K562 (cell line): ENCODE measurements around the gene TEKT2. TPM values are rescaled to one million over a fixed set of nuclear protein-coding genes. Genes with fewer than 3 reads are reported as not detected.

Source experiments
- ESRRB ChIP-seq: fragments of 250-450 bp; sonication (Bioruptor Pico); IDR thresholded peaks from 2 replicates; pipeline ENCODE4 v1.5.0; 2020; ENCODE audit warnings: mild to moderate bottlenecking, moderate library complexity, borderline replicate concordance
- HOXB6 ChIP-seq: fragments of 250-450 bp; sonication (Bioruptor Pico); IDR thresholded peaks from 2 replicates; pipeline ENCODE4 v1.5.1; 2022; ENCODE audit warnings: mild to moderate bottlenecking, borderline replicate concordance
- KLF16 ChIP-seq: IDR thresholded peaks from 2 replicates; pipeline ENCODE4 v1.6.1; 2016; ENCODE audit warnings: antibody characterized with exemption
- MCM3 ChIP-seq: fragments of 450-650 bp; IDR thresholded peaks from 2 replicates; pipeline ENCODE4 v1.6.1; 2016
- MTA1 ChIP-seq: fragments of 450-650 bp; IDR thresholded peaks from 2 replicates; pipeline ENCODE4 v1.6.1; 2017; ENCODE audit warnings: borderline replicate concordance
- NFYB ChIP-seq: IDR thresholded peaks from 2 replicates; pipeline ENCODE4 v1.6.1; 2011; ENCODE audit warnings: mild to moderate bottlenecking, moderate library complexity; ENCODE audit not compliant: insufficient read length; ENCODE audit errors: extremely low read depth
- SFPQ ChIP-seq: fragments of 200-400 bp; formaldehyde crosslinking; IDR thresholded peaks from 2 replicates; pipeline ENCODE4 v1.6.1; 2017; ENCODE audit warnings: mild to moderate bottlenecking, low read depth, low read length, moderate library complexity
- ZNF121 ChIP-seq: sonication (generic); formaldehyde crosslinking; conservative IDR thresholded peaks from 2 replicates; pipeline ENCODE4 v1.8.0; 2022; ENCODE audit warnings: missing genetic modification reagents
- ZNF282 ChIP-seq: sonication (generic); formaldehyde crosslinking; IDR thresholded peaks from 2 replicates; pipeline ENCODE4 v1.8.1; 2023; ENCODE audit warnings: missing genetic modification reagents
- ZNF41 ChIP-seq: fragments of 250-450 bp; sonication (Bioruptor Pico); conservative IDR thresholded peaks from 2 replicates; pipeline ENCODE4 v1.4.0; 2020; ENCODE audit warnings: mild to moderate bottlenecking
- ZNF518B ChIP-seq: fragments of 250-450 bp; sonication (Bioruptor Pico); IDR thresholded peaks from 2 replicates; pipeline ENCODE4 v1.5.0; 2021; ENCODE audit warnings: mild to moderate bottlenecking, moderate library complexity
- ZNF644 ChIP-seq: fragments of 200-800 bp; sonication (Bioruptor generic); IDR thresholded peaks from 2 replicates; pipeline ENCODE4 v1.6.1; 2016; ENCODE audit warnings: low read depth, missing genetic modification characterization, missing compliant biosample characterization
- ZSCAN32 ChIP-seq: fragments of 450-650 bp; formaldehyde crosslinking; IDR thresholded peaks from 2 replicates; pipeline ENCODE4 v1.4.0; 2020; ENCODE audit warnings: mild to moderate bottlenecking, moderate library complexity
- polyA plus RNA-seq, 8 experiments: library from polyadenylated mRNA; depleted of rRNA in 4 of 8; stranded (reverse) in 5 of 8; unstranded in 3 of 8; fragments of >200 nt; fragmentation: Nextera tagmentation in 2 of 8; fragmentation: Illumina TruSeq in 1 of 8; extraction: Ambion mirVana in 2 of 8; extraction: Trizol in 1 of 8; gene quantifications; 2 replicates each; pipeline versions ENCODE4 v1.2.1 to v1.2.3, GENCODE V29; 2011 to 2014; ENCODE audit warnings: inconsistent platforms in 1 of 8, missing spikeins in 1 of 8
- total RNA-seq, 7 experiments: library from RNA; depleted of rRNA in 6 of 7; stranded (reverse); fragments of >200 nt in 6 of 7; fragmentation: Illumina TruSeq in 2 of 7; extraction: Trizol in 2 of 7; gene quantifications; 2 replicates each; pipeline versions ENCODE4 v1.2.1 to v1.2.3, GENCODE V29; 2011 to 2021; ENCODE audit warnings: low replicate concordance in 1 of 7
- TF ChIP-seq, protein P1 (sequence below): sonication (generic); formaldehyde crosslinking; IDR thresholded peaks from 2 replicates; pipeline ENCODE4 v1.4.0; 2020; ENCODE audit warnings: mild to moderate bottlenecking, missing genetic modification reagents
- TF ChIP-seq, protein P2 (sequence below): fragments of 450-650 bp; IDR thresholded peaks from 2 replicates; pipeline ENCODE4 v1.6.1; 2016

TEKT2 gene
- total and polyA plus RNA-seq, 9 of the 15 experiments (the other 6 are each of a cell fraction or from before 2014, with no cell fraction given) = 0.06 to 0.94 (median 0.30) TPM; not detected in 1

DNA sequence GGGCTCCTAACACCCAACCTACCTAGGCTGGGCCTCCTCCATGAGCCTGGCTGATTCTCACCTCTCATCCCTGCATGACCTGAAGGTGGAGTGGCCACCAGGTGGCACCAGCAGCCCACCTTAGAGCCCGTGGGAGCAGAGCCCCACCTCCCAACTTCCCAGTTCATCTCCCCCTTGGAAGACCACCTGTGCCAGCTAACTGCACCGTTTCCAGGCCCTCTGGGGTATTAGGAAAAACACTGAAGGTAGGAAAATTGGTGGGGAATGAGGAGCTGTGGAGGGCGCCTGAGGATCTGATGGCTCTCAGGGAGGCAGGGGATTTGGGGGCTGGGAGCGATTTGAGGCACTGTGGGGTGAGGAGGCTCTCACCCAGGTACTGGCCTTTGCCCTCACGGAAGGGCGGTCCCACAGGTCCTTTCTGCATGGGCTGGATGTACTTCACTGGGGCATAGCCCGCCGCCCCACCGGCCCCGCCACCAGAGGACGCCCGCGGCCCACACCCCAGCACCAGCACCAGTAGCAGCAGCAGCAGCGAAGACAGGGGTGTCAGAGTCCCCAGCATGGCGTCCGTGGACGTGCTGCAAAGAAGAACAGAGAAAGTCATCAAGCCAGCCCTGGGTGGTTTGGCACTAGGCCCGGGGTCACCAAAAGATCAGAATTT is 15.9 kb downstream of the TEKT2 start (continued):
- TF ChIP-seq, protein P1, sequence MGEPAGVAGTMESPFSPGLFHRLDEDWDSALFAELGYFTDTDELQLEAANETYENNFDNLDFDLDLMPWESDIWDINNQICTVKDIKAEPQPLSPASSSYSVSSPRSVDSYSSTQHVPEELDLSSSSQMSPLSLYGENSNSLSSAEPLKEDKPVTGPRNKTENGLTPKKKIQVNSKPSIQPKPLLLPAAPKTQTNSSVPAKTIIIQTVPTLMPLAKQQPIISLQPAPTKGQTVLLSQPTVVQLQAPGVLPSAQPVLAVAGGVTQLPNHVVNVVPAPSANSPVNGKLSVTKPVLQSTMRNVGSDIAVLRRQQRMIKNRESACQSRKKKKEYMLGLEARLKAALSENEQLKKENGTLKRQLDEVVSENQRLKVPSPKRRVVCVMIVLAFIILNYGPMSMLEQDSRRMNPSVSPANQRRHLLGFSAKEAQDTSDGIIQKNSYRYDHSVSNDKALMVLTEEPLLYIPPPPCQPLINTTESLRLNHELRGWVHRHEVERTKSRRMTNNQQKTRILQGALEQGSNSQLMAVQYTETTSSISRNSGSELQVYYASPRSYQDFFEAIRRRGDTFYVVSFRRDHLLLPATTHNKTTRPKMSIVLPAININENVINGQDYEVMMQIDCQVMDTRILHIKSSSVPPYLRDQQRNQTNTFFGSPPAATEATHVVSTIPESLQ = no peak
- TF ChIP-seq ZNF282 (CRISPR knock-in tag) (peak; percentile 32; the same call in 1 of the 2 replicates), ZNF518B (CRISPR knock-in tag) (no peak), SFPQ (no peak), ESRRB (CRISPR knock-in tag) (no peak), HOXB6 (CRISPR knock-in tag) (no peak), ZSCAN32 (no peak), KLF16 (peak; percentile 42; the same call in 1 of the 2 replicates), ZNF121 (CRISPR knock-in tag) (no peak), MTA1 (0 out of 2 replicates have a peak, but pooled peaks have one; percentile 52), ZNF41 (CRISPR knock-in tag) (no peak), ZNF644 (tag) (no peak), MCM3 (no peak), NFYB (no peak)
- TF ChIP-seq, protein P2, sequence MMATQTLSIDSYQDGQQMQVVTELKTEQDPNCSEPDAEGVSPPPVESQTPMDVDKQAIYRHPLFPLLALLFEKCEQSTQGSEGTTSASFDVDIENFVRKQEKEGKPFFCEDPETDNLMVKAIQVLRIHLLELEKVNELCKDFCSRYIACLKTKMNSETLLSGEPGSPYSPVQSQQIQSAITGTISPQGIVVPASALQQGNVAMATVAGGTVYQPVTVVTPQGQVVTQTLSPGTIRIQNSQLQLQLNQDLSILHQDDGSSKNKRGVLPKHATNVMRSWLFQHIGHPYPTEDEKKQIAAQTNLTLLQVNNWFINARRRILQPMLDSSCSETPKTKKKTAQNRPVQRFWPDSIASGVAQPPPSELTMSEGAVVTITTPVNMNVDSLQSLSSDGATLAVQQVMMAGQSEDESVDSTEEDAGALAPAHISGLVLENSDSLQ = peak; percentile 64
